HEK293 (cell line): Measurements from ENCODE around the gene PDXK.

Experiments
- HOXA7 ChIP-seq: sonication (generic); formaldehyde crosslinking; IDR thresholded peaks from 2 replicates; pipeline ENCODE4 v1.8.1; 2022; ENCODE audit warnings: missing genetic modification reagents, borderline replicate concordance
- KLF16 ChIP-seq: fragments of 450-650 bp; formaldehyde crosslinking; IDR thresholded peaks from 2 replicates; pipeline ENCODE4 v1.5.1; 2017; ENCODE audit warnings: missing biosample characterization, missing genetic modification characterization
- SCRT2 ChIP-seq: fragments of 450-650 bp; formaldehyde crosslinking; IDR thresholded peaks from 2 replicates; pipeline ENCODE4 v1.5.1; 2016; ENCODE audit warnings: missing biosample characterization, missing genetic modification characterization
- TCF7L2 ChIP-seq: IDR thresholded peaks from 2 replicates; pipeline ENCODE4 v1.6.1; 2011; ENCODE audit warnings: low read depth, mild to moderate bottlenecking, inconsistent platforms, low read length, moderate library complexity, borderline replicate concordance
- ZFP37 ChIP-seq: fragments of 450-650 bp; formaldehyde crosslinking; IDR thresholded peaks from 2 replicates; pipeline ENCODE4 v1.5.1; 2016; ENCODE audit warnings: missing biosample characterization, missing genetic modification characterization
- ZNF544 ChIP-seq: fragments of 450-650 bp; formaldehyde crosslinking; IDR thresholded peaks from 2 replicates; pipeline ENCODE4 v1.5.0; 2017; ENCODE audit warnings: missing biosample characterization, missing genetic modification characterization
- ZNF660 ChIP-seq: fragments of 450-650 bp; IDR thresholded peaks from 2 replicates; pipeline ENCODE4 v1.5.1; 2018; ENCODE audit warnings: missing biosample characterization, mild to moderate bottlenecking, missing genetic modification characterization
- ZNF747 ChIP-seq: fragments of 450-650 bp; formaldehyde crosslinking; IDR thresholded peaks from 2 replicates; pipeline ENCODE4 v1.5.1; 2016; ENCODE audit warnings: missing biosample characterization, missing genetic modification characterization
- ZNF76 ChIP-seq: fragments of 450-650 bp; formaldehyde crosslinking; IDR thresholded peaks from 2 replicates; pipeline ENCODE4; 2016; ENCODE audit warnings: low read depth, missing biosample characterization, missing genetic modification characterization, borderline replicate concordance
- TF ChIP-seq, protein P1 (sequence below): fragments of 450-650 bp; formaldehyde crosslinking; IDR thresholded peaks from 2 replicates; pipeline ENCODE4 v1.5.1; 2016; ENCODE audit warnings: missing biosample characterization, missing genetic modification characterization

DNA sequence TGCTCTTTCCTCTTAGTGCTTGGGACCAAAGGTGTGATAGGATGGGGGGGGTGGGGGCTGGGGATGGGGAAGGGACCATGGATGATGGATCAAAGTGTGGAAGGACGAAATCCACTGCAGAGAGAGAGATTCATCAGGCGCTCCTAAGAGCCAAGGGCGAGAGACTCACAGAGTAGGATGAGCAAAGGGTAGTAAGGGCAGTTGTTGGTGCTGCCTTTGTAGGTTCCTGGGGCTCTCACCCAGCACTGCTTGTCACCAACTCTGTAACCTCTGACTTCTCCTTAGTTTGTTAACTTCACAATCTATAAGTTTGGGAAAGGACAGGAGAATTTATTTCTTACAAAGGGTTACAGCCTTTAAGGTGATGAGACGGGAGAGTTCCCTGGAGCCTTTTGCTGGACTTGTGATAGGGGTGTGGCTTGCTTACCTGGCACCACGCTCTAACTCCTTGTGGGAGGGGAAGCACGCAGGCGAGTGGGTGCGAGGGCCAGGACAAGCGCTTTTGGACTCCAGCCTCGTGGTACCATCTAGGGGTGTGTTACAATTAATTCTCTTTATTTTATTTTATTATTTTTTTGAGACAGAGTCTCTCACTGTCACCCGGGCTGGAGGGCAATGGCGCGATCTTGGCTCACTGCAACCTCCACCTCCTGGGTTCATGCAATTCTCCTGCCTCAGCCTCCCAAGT lies 1.6 kb upstream of the PDXK start:
- TF ChIP-seq HOXA7 (CRISPR knock-in tag) (no peak), SCRT2 (tag by site-specific recombination) (no peak), ZNF660 (tag by site-specific recombination) (no peak), ZNF76 (tag by site-specific recombination) (no peak), ZFP37 (tag by site-specific recombination) (no peak), ZNF544 (tag by site-specific recombination) (no peak), KLF16 (no peak), ZNF747 (tag by site-specific recombination) (no peak), TCF7L2 (no peak)
- TF ChIP-seq, protein P1, sequence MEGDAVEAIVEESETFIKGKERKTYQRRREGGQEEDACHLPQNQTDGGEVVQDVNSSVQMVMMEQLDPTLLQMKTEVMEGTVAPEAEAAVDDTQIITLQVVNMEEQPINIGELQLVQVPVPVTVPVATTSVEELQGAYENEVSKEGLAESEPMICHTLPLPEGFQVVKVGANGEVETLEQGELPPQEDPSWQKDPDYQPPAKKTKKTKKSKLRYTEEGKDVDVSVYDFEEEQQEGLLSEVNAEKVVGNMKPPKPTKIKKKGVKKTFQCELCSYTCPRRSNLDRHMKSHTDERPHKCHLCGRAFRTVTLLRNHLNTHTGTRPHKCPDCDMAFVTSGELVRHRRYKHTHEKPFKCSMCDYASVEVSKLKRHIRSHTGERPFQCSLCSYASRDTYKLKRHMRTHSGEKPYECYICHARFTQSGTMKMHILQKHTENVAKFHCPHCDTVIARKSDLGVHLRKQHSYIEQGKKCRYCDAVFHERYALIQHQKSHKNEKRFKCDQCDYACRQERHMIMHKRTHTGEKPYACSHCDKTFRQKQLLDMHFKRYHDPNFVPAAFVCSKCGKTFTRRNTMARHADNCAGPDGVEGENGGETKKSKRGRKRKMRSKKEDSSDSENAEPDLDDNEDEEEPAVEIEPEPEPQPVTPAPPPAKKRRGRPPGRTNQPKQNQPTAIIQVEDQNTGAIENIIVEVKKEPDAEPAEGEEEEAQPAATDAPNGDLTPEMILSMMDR (tag by site-specific recombination), result no peak
